Omental fat pad (tissue), 4 donors: ENCODE results near the gene TMCO6. TPM values are rescaled to one million over a fixed set of nuclear protein-coding genes. Genes with fewer than 3 reads are reported as not detected.
"Not testable (repeated sequence)": the region's sequence is repeated elsewhere in the genome, so short reads cannot be mapped to it uniquely, and the experiment has no call there.

Experiments used
- ATAC-seq: fragments of 150-250 bp; one replicate; pipeline ENCODE4 v1.9.1; 2016; ENCODE audit warnings: mild to moderate bottlenecking, moderate library complexity; ENCODE audit not compliant: low FRiP score
- DNase-seq: peaks from one replicate; pipeline ENCODE4 v3.0.0-alpha.2; 2019; ENCODE audit warnings: low spot score
- CTCF ChIP-seq, 3 donors: fragments of 450-650 bp; IDR thresholded peaks; one replicate each; pipeline ENCODE4 v1.5.1; 2016 to 2017; ENCODE audit warnings: antibody characterized with exemption in 3 of 3, mild to moderate bottlenecking in 3 of 3, moderate library complexity in 2 of 3
- total RNA-seq, 4 donors: library from RNA; depleted of rRNA; stranded (reverse); fragments of >200 nt; gene quantifications; one replicate each; pipeline ENCODE4 v1.1.0, GENCODE V29; 2016

Gene TMCO6
- total RNA-seq, 4 donors from 2014 or later = 18.7 to 96.9 (median 29.8) TPM

GRCh38 chr5:140609126-140609525 is 30.1 kb upstream of the TMCO6 start:
- TF ChIP-seq CTCF (IDR thresholded peaks at IDR 0.05) = no peak
- DNase-seq = no peak
- ATAC-seq = no peak

GRCh38 chr5:140611020-140611521 is 28.2 kb upstream of the TMCO6 start:
- ATAC-seq (no peak), DNase-seq (no peak)
- TF ChIP-seq CTCF (IDR thresholded peaks at IDR 0.05) = no peak

- no peak for DNase-seq
- no peak for TF ChIP-seq CTCF (IDR thresholded peaks at IDR 0.05)
- ATAC-seq = no peak
Measured at GRCh38 chr5:140622301-140622700, 16.9 kb upstream of the TMCO6 start.

GRCh38 chr5:140623061-140623460 is 16.2 kb upstream of the TMCO6 start:
- ATAC-seq, DNase-seq: not testable (repeated sequence)

GRCh38 chr5:140624886-140625285 is 14.4 kb upstream of the TMCO6 start:
- not testable (repeated sequence) for ATAC-seq, DNase-seq

GRCh38 chr5:140627972-140628371 is 11.3 kb upstream of the TMCO6 start:
- TF ChIP-seq CTCF (IDR thresholded peaks at IDR 0.05) = no peak
- DNase-seq = no peak
- no peak for ATAC-seq

- DNase-seq (no peak), ATAC-seq (no peak)
- TF ChIP-seq CTCF (IDR thresholded peaks at IDR 0.05) = no peak
Measured at GRCh38 chr5:140628711-140629110, 10.5 kb upstream of the TMCO6 start.

GRCh38 chr5:140630292-140631035 is 8.8 kb upstream of the TMCO6 start:
- no peak for ATAC-seq
- no peak for DNase-seq
- no peak for TF ChIP-seq CTCF (IDR thresholded peaks at IDR 0.05)
